H1 (cell line): ENCODE data around the gene MB.

Experiments
- EP300 ChIP-seq, 2 experiments: IDR thresholded peaks; 1 replicate in 1 of 2; 2 replicates in 1 of 2; pipeline ENCODE4 v1.6.1; 2011 to 2012; ENCODE audit warnings: low read depth in 2 of 2, low read length in 2 of 2, mild to moderate bottlenecking in 2 of 2, borderline replicate concordance in 1 of 2, inconsistent platforms in 1 of 2, moderate library complexity in 1 of 2
- POLR2A ChIP-seq, 2 experiments: IDR thresholded peaks; 1 replicate in 1 of 2; 2 replicates in 1 of 2; pipeline ENCODE4 v1.6.1; 2011; ENCODE audit warnings: low read depth in 2 of 2, low read length in 2 of 2, mild to moderate bottlenecking in 2 of 2; ENCODE audit errors: control extremely low read depth in 1 of 2
- SUZ12 ChIP-seq: fragments of 200-600 bp; sonication (generic); IDR thresholded peaks from 2 replicates; pipeline ENCODE4 v1.6.1; 2012; ENCODE audit warnings: mild to moderate bottlenecking, inconsistent platforms, low read length, moderate library complexity, mixed read lengths
- TF ChIP-seq, protein P1 (sequence below), 3 experiments: IDR thresholded peaks; 1 replicate in 2 of 3; 2 replicates in 1 of 3; pipeline versions ENCODE4 v1.5.1 to v1.6.1; 2011; ENCODE audit warnings: low read length in 3 of 3, mild to moderate bottlenecking in 3 of 3, inconsistent platforms in 2 of 3, low read depth in 1 of 3, moderate library complexity in 1 of 3; ENCODE audit not compliant: insufficient read depth in 1 of 3; ENCODE audit errors: control extremely low read depth in 1 of 3

- TF ChIP-seq POLR2A (IDR thresholded peaks at IDR 0.05; ENCODE audit: control extremely low read depth in 1 of 2, low read depth in 2 of 2, low read length in 2 of 2), result no peak
- TF ChIP-seq, protein P1, sequence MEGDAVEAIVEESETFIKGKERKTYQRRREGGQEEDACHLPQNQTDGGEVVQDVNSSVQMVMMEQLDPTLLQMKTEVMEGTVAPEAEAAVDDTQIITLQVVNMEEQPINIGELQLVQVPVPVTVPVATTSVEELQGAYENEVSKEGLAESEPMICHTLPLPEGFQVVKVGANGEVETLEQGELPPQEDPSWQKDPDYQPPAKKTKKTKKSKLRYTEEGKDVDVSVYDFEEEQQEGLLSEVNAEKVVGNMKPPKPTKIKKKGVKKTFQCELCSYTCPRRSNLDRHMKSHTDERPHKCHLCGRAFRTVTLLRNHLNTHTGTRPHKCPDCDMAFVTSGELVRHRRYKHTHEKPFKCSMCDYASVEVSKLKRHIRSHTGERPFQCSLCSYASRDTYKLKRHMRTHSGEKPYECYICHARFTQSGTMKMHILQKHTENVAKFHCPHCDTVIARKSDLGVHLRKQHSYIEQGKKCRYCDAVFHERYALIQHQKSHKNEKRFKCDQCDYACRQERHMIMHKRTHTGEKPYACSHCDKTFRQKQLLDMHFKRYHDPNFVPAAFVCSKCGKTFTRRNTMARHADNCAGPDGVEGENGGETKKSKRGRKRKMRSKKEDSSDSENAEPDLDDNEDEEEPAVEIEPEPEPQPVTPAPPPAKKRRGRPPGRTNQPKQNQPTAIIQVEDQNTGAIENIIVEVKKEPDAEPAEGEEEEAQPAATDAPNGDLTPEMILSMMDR (IDR thresholded peaks at IDR 0.05; ENCODE audit: control extremely low read depth in 1 of 3, insufficient read depth in 1 of 3, low read depth in 1 of 3, low read length in 3 of 3), result no peak
- TF ChIP-seq SUZ12, result no peak
- no peak for TF ChIP-seq EP300 (IDR thresholded peaks at IDR 0.05; ENCODE audit: borderline replicate concordance in 1 of 2, low read depth in 2 of 2, low read length in 2 of 2)
Observed at GRCh38 chr22:35660291-35661127, 43.4 kb upstream of the MB start.
